HG03175 (cell line): Measurements from ENCODE around the gene COP1.
"Not testable (repeated sequence)": the region's sequence is repeated elsewhere in the genome, so short reads cannot be mapped to it uniquely, and the experiment has no call there.

Source experiments
- ATAC-seq: cut with Tn5 transposase; IDR thresholded peaks from one replicate; pipeline ENCODE4 v1.9.1; 2021; ENCODE audit warnings: mild to moderate bottlenecking, moderate library complexity; ENCODE audit not compliant: unreplicated experiment

The COP1 gene

GRCh38 chr1:176051402-176051801 is 155.7 kb downstream of the COP1 start:
- ATAC-seq, result no peak

GRCh38 chr1:176049582-176049981 is 157.5 kb downstream of the COP1 start:
- ATAC-seq, result no peak

- ATAC-seq, result no peak
These were observed 160.2 kb downstream of the COP1 start for GRCh38 chr1:176046926-176047325.

GRCh38 chr1:176043537-176043936 is 163.5 kb downstream of the COP1 start:
- no peak for ATAC-seq

DNA sequence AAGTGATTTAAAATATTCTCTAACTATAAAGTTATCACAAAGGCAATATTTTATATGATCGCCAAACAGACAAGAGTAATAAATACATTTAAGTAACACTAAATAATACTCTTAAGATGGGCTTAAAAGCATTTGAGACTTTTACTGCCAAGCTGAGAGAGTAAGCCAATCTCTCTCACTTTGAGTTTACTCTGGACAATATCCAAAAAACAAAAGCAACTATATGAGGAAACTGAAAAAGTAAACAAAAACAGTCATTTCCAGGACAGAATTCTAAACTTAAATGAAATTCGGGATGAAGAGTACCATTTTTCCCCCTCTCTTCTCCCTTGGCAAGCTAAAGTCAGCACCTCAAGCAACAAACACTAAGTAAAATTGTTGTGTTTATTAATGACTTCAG is 173.2 kb downstream of the COP1 start:
- ATAC-seq, result no peak

DNA sequence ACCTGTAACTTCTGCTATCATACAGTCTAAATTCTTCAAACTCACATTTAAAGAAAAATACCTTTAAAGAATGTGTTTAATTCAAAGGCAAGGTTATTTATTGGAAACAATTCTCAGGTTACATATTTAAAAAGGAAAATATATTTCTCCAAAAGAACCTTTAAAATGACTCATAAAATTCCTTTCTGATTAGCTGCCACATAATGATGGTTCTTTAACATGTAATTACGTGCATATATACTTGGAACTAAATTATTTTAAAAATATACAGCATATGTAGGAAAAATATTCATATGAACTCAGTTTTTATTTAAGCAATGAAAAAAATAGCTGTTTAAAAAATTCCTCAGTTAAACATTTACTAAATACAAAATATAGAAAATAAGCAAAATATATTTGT is 173.6 kb downstream of the COP1 start:
- no peak for ATAC-seq

DNA sequence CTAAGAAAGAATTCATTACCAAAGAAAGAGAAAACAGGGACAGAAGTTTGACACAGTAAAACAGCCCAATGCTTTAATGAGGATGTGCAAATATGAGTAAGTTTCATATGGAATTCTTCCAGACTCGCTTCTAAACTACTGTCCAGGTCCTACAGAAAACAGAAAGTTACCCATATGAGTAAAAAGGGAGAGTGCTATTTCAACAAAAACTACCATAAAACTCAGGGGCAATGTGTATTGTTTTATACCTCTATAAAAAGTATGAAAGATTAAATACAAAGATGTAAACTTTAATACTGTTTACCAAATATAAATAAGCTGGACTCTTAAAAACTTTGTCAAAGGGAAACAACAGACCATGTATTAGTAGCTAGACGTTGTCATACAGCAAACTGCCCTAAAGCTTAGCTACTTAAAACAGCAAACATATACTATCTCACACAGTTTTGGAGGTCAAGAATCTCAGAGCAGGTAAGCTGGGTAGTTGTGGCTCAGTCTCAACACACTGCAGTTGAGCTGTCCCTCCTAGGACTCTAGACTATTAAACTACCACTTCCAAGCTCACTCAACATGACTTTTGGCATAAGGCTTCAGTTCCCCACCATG is 174.9 kb downstream of the COP1 start:
- no peak for ATAC-seq

- ATAC-seq, result no peak
These were observed 177.5 kb downstream of the COP1 start for GRCh38 chr1:176029609-176030008.

DNA sequence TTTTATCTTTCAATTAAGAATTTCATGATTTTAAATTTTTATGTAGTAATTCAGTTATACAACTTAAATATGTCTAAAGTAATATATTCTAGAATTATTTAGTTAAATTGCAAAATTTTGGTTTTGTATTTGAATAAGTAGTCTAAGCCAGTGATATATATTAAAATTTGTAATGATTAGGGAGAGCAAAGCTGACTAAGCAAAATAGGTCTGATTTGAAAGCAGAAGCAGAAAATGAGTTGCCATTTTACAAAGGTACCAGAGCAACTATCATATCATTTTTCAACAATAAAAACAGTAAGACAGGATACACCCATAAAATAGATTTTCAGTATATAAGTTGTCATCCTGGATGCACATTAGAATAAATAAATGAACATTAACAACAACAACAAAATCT is 177.9 kb downstream of the COP1 start:
- ATAC-seq, result no peak

- not testable (repeated sequence) for ATAC-seq
These were observed 179.2 kb downstream of the COP1 start for GRCh38 chr1:176027934-176028333.

DNA sequence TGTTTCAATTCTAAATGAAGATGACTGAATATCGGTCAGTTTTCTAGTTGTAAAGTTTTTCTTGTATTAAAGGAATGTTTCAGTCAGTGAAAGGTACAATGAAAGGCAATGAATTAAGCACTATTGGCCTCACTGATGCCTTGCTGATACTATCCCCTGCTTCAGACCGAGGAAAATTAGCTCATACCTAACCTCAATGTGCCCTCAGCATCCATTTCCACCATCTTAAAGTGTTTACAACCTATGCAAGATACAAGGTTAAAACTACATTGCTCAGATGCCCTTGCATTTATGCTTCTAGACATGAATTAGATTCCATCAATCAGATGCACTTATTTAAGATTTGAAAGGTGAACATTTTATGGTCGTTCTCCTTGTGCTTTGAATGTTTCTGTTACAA is 184.5 kb downstream of the COP1 start:
- no peak for ATAC-seq

DNA sequence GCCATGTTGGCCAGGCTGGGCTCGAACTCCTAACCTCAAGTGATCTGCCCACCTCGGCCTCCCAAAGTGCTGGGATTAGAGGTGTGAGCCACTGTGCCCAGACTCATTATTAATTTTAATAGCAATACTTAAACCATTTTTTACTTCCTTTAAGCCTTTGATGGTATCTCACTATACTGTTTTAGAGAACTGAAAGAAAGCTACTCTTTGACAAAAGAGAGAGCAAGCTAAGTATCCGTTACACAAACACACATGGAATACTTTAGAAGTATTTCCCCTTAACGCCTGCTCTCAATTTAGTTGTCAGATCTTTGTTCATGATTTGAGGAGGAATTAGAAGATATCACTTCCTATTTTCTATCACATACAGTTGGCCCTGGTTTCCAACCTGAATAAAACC is 189.4 kb downstream of the COP1 start:
- no peak for ATAC-seq

- no peak for ATAC-seq
These were observed 197.1 kb downstream of the COP1 start for GRCh38 chr1:176009951-176010350.

DNA sequence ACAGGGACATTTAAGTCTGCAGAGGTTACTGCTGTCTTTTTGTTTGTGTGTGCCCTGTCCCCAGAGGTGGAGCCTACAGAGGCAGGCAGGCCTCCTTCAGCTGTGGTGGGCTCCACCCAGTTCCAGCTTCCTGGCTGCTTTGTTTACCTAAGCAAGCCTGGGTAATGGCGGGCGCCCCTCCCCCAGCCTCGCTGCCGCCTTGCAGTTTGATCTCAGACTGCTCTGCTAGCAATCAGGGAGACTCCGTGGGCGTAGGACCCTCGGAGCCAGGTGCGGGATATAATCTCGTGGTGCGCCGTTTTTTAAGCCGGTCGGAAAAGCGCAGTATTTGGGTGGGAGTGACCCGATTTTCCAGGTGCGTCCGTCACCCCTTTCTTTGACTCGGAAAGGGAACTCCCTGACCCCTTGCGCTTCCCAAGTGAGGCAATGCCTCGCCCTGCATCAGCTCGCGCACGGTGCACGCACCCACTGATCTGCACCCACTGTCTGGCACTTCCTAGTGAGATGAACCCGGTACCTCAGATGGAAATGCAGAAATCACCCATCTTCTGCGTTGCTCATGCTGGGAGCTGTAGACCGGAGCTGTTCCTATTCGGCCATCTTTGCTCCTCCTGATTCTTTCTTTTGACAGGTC is 199.2 kb downstream of the COP1 start:
- not testable (repeated sequence) for ATAC-seq

DNA sequence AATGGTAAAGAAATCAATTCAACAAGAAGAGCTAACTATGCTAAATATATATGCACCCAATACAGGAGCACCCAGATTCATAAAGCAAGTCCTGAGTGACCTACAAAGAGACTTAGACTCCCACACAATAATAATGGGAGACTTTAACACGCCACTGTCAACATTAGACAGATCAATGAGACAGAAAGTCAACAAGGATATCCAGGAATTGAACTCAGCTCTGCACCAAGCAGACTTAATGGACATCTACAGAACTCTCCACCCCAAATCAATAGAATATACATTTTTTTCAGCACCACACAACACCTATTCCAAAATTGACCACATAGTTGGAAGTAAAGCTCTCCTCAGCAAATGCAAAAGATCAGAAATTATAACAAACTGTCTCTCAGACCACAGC is 212.4 kb downstream of the COP1 start:
- ATAC-seq, result not testable (repeated sequence)

DNA sequence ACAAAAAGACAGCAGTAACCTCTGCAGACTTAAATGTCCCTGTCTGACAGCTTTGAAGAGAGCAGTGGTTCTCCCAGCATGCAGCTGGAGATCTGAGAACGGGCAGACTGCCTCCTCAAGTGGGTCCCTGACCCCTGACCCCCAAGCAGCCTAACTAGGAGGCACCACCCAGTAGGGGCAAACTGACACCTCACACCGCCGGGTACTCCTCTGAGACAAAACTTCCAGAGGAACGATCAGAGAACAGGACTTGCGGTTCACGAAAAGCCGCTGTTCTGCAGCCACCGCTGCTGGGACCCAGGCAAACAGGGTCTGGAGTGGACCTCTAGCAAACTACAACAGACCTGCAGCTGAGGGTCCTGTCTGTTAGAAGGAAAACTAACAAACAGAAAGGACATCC is 214.3 kb downstream of the COP1 start:
- not testable (repeated sequence) for ATAC-seq

- ATAC-seq, result not testable (repeated sequence)
These were observed 214.9 kb downstream of the COP1 start for GRCh38 chr1:175992202-175992601.

DNA sequence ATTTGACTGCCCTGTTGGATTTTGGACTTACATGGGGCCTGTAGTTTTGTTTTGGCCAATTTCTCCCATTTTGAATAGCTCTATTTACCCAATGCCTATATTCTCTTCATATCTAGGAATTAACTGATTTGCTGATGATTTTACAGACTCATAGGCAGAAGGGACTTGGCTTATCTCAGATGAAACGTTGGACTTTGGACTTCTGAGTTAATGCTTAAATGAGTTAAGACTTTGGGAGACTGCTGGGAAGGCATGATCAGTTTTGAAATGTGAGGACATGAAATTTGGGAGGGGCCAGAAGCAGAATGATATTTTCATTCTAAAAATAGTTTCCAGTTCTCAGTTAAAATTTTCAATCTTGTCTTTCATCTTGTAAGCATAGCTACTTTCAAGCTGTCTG is 222.3 kb downstream of the COP1 start:
- no peak for ATAC-seq

DNA sequence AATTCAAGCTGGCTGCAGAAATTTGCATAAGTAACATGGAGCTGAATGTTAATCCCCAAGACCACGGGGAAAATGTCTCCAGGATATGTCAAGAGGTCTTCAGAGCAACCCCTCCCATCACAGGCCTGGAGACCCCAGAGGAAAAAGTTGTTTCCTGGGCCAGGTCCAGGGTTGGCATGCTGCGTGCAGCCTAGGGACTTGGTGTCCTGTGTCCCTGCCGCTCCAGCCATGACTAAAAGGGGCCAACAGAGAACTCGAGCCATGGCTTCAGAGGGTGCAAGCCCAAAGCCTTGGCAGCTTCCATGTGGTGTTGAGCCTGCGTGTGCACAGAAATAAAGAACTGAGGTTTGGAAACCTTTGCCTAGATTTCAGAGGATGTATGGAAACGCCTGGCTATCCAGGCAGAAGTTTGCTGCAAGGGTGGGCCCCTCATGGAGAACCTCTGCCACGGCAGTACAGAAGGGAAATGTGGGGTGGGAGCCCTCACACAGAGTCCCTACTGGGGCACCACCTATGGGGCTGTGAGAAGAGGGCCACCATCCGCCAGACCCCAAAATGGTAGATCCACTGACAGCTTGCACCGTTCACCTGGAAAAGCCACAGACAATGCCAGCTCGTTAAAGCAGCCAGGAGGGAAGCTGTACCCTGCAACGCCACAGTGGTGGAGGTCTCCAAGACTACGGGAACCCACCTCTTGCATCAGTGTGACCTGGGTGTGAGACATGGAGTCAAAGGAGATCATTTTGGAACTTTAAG is 222.9 kb downstream of the COP1 start:
- no peak for ATAC-seq

DNA sequence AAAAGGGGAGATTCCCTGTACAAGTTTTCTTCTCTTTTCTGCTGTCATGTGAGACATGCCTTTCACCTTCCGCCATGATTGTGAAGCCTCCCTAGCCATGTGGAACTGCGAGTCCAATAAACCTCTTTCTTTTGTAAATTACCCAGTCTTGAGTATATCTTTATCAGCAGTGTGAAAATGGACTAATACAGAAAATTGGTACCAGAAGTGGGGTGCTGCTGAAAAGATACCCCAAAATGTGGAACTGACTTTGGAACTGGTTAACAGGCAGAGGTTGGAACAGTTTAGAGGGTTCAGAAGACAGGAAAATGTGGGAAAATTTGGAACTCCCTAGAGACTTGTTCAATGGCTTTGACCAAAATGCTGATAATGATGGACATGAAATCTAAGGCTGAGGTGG is 223.7 kb downstream of the COP1 start:
- ATAC-seq, result not testable (repeated sequence)

- ATAC-seq, result no peak
These were observed 226.0 kb downstream of the COP1 start for GRCh38 chr1:175981128-175981527.

- ATAC-seq, result no peak
These were observed 228.2 kb downstream of the COP1 start for GRCh38 chr1:175978926-175979325.
